Measurements from ENCODE around the gene CHD2. TPM values are rescaled to one million over a fixed set of nuclear protein-coding genes. Genes with fewer than 3 reads are reported as not detected.
A peak's percentile ranks its signal among the peaks of the same experiment; 100 is the strongest.

CHD2 gene
- total RNA-seq, 4 donors from 2014 or later: 149 to 299 (median 213) TPM

- H3K4me1 ChIP-seq: peaks cover 40 to 55% of the 10 kb centered on the region in 2 donors
- 95 to 98% methylated on average over 3 of the region's 3 CpGs for WGBS, 2 donors
- intact Hi-C loops (cut with DNase I): no loop called here
- H3K9me3 ChIP-seq: no peaks in the 10 kb centered on the region
- no peaks in the 10 kb centered on the region for H3K27me3 ChIP-seq
- H3K27ac ChIP-seq: peak overlapping the region in 2 of 3 donors; percentile 79 to 85
- DNase-seq: no peak
- H3K36me3 ChIP-seq: peaks cover 48 to 51% of the 10 kb centered on the region in 2 donors
- TF ChIP-seq CTCF (IDR thresholded peaks at IDR 0.05) (no peak), POLR2A (IDR thresholded peaks at IDR 0.05) (no peak)
- no peak overlapping the region for H3K4me3 ChIP-seq (replicated peaks in 1 of 3)
Observed at GRCh38 chr15:92928225-92928750, 28.2 kb downstream of the CHD2 start.

GRCh38 chr15:92929002-92929401, 28.9 kb downstream of the CHD2 start:
- 79 to 88% methylated on average over 6 of the region's 6 CpGs for WGBS, 2 donors
- no peaks in the 10 kb centered on the region for H3K9me3 ChIP-seq
- no peak for TF ChIP-seq CTCF (IDR thresholded peaks at IDR 0.05)
- no peak for TF ChIP-seq POLR2A (IDR thresholded peaks at IDR 0.05)
- peaks cover 41 to 48% of the 10 kb centered on the region in 2 donors for H3K4me1 ChIP-seq
- H3K4me3 ChIP-seq (replicated peaks in 1 of 3): no peak overlapping the region
- H3K27ac ChIP-seq: peak overlapping the region; percentile 46 to 85 (median 79)
- DNase-seq: no peak
- intact Hi-C loops (cut with DNase I): no loop called here
- H3K27me3 ChIP-seq: no peaks in the 10 kb centered on the region
- H3K36me3 ChIP-seq: peaks cover 48 to 57% of the 10 kb centered on the region in 2 donors

GRCh38 chr15:92930054-92930621, 30.0 kb downstream of the CHD2 start:
- peak overlapping the region; percentile 46 to 85 (median 79) for H3K27ac ChIP-seq
- H3K9me3 ChIP-seq: no peaks in the 10 kb centered on the region
- H3K4me3 ChIP-seq (replicated peaks in 1 of 3): no peak overlapping the region
- 35 to 37% methylated on average over 3 of the region's 3 CpGs for WGBS, 2 donors
- peaks cover 43 to 57% of the 10 kb centered on the region in 2 donors for H3K36me3 ChIP-seq
- TF ChIP-seq POLR2A (IDR thresholded peaks at IDR 0.05) (peak in 1 of 2 donors; percentile 19), CTCF (IDR thresholded peaks at IDR 0.05) (no peak)
- peaks cover 29 to 36% of the 10 kb centered on the region in 2 donors for H3K4me1 ChIP-seq
- DNase-seq: peak; percentile 31 to 60
- no peaks in the 10 kb centered on the region for H3K27me3 ChIP-seq
- intact Hi-C loops (cut with DNase I): no loop called here

- peak overlapping the region; percentile 46 to 85 (median 79) for H3K27ac ChIP-seq
- DNase-seq: no peak
- H3K36me3 ChIP-seq: peaks cover 37 to 57% of the 10 kb centered on the region in 2 donors
- no peaks in the 10 kb centered on the region for H3K9me3 ChIP-seq
- intact Hi-C loops (cut with DNase I): no loop called here
- no peaks in the 10 kb centered on the region for H3K27me3 ChIP-seq
- WGBS, 2 donors: 13 to 33% methylated on average over 1 of the region's 1 CpG
- TF ChIP-seq POLR2A (IDR thresholded peaks at IDR 0.05) (no peak), CTCF (IDR thresholded peaks at IDR 0.05) (no peak)
- no peak overlapping the region for H3K4me3 ChIP-seq (replicated peaks in 1 of 3)
- peaks cover 29 to 30% of the 10 kb centered on the region in 2 donors for H3K4me1 ChIP-seq
Observed at GRCh38 chr15:92930776-92931175, 30.7 kb downstream of the CHD2 start.

GRCh38 chr15:92932946-92933649, 33.0 kb downstream of the CHD2 start:
- WGBS, 2 donors: 92 to 98% methylated on average over 8 of the region's 8 CpGs
- Histone ChIP-seq H3K27me3 (no peaks in the 10 kb centered on the region), H3K36me3 (peaks cover 34 to 61% of the 10 kb centered on the region in 2 donors), H3K9me3 (no peaks in the 10 kb centered on the region), H3K4me1 (peaks cover 29% of the 10 kb centered on the region in 2 donors), H3K27ac (peak overlapping the region in 2 of 3 donors; percentile 13 to 41), H3K4me3 (replicated peaks in 1 of 3) (no peak overlapping the region)
- DNase-seq: no peak
- TF ChIP-seq POLR2A (IDR thresholded peaks at IDR 0.05): no peak
- no peak for TF ChIP-seq CTCF (IDR thresholded peaks at IDR 0.05)
- intact Hi-C loops (cut with DNase I): no loop called here

Data from thyroid gland (tissue), 4 donors.